ENCODE data around the gene RAB25.

DNA sequence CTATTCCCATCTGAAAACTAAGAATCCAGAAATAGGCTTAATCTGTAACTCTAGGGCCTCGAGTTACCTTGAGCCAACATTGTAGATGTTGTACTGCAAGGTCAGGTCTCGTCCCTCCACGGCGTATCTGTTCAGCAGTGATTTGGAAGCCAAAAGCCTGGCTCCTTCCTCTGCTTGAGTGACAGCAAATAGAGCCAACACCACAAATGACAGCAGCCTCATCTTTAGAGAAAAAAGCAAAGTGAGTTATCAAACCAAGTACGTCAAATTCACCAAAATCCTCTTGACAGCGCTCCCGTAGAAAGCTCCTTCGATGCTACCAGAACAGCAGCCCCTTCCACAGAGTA, 41.0 kb upstream of the RAB25 start:
- TF ChIP-seq POLR2AphosphoS5 (IDR thresholded peaks at IDR 0.05; ENCODE audit: low read depth, low read length) (no peak), SIN3A (IDR thresholded peaks at IDR 0.05; ENCODE audit: borderline replicate concordance, insufficient read depth, low read length) (no peak), TAF1 (IDR thresholded peaks at IDR 0.05; ENCODE audit: borderline replicate concordance, insufficient read depth, low read length) (no peak)

Measured in PFSK-1 (cell line).